Measurements from ENCODE around the gene HSF2BP.

DNA sequence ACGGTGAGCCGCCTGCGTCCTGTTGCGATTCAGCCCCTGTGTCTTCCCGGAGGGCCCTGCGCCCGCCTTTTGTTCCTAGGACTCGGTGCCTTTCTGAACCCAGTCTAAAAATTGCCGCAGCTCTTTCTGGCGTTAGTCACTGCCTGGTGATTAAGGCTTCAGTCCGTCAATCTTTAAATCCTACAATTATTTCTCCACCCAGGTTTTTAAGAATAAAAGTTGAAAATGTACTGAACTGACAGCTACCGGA is 43.4 kb upstream of the HSF2BP start:
- TF ChIP-seq GABPA (IDR thresholded peaks at IDR 0.05; ENCODE audit: low read depth) (no peak), POLR2AphosphoS5 (IDR thresholded peaks at IDR 0.05; ENCODE audit: low read depth) (no peak), SPI1 (IDR thresholded peaks at IDR 0.05; ENCODE audit: borderline replicate concordance, low read depth) (no peak)
- TF ChIP-seq, protein P1, sequence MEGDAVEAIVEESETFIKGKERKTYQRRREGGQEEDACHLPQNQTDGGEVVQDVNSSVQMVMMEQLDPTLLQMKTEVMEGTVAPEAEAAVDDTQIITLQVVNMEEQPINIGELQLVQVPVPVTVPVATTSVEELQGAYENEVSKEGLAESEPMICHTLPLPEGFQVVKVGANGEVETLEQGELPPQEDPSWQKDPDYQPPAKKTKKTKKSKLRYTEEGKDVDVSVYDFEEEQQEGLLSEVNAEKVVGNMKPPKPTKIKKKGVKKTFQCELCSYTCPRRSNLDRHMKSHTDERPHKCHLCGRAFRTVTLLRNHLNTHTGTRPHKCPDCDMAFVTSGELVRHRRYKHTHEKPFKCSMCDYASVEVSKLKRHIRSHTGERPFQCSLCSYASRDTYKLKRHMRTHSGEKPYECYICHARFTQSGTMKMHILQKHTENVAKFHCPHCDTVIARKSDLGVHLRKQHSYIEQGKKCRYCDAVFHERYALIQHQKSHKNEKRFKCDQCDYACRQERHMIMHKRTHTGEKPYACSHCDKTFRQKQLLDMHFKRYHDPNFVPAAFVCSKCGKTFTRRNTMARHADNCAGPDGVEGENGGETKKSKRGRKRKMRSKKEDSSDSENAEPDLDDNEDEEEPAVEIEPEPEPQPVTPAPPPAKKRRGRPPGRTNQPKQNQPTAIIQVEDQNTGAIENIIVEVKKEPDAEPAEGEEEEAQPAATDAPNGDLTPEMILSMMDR (IDR thresholded peaks at IDR 0.05; ENCODE audit: insufficient read depth, low read length), result no peak

All from HL-60 (cell line).